WERI-Rb-1 (cell line): ENCODE measurements around the gene PTPRD.

ENCODE experiments used
- DNase-seq: peaks from one replicate; pipeline ENCODE4 v3.0.0-alpha.2; 2020
- H3K27ac ChIP-seq: fragments of 250-450 bp; sonication (Bioruptor Pico); 2 replicates; pipeline ENCODE4 v1.5.1; 2020; ENCODE audit warnings: mild to moderate bottlenecking, moderate library complexity
- H3K27me3 ChIP-seq: fragments of 250-450 bp; sonication (Bioruptor Pico); 2 replicates; pipeline ENCODE4 v1.5.1; 2021; ENCODE audit warnings: mild to moderate bottlenecking, low read depth, moderate library complexity; ENCODE audit not compliant: insufficient read depth, severe bottlenecking
- H3K36me3 ChIP-seq: fragments of 250-450 bp; sonication (Bioruptor Pico); 2 replicates; pipeline ENCODE4 v1.5.1; 2020; ENCODE audit warnings: mild to moderate bottlenecking, moderate library complexity
- H3K4me3 ChIP-seq: 2 replicates; pipeline ENCODE4 v1.5.1; 2011; ENCODE audit warnings: low read depth, mild to moderate bottlenecking, control low read depth, low read length
- H3K9me3 ChIP-seq: fragments of 250-450 bp; sonication (Bioruptor Pico); 2 replicates; pipeline ENCODE4 v1.5.1; 2021; ENCODE audit warnings: mild to moderate bottlenecking, moderate library complexity; ENCODE audit not compliant: severe bottlenecking
- TF ChIP-seq, protein P1 (sequence below): IDR thresholded peaks from 2 replicates; pipeline ENCODE4 v1.5.1; 2011; ENCODE audit warnings: low read depth, mild to moderate bottlenecking, control low read depth, inconsistent platforms, low read length

The PTPRD gene

DNA sequence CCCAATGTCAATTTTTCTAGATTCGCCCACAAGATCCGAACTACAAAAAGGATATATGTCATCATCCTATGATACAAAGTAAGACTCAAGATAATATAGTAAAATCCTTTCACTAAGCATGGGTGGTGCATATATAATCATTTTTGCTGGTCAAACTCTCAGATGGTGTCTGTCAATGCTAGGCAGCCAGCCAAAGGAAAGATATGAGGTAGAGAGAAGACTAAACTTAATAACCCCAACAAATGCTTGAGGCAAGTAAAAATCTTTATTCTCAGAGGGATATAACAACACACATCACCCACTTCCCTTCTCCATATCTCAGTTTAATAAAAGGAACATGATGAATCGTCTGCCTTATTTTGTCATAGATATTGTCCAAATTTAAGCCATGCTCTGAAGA, 1972.0 kb downstream of the PTPRD start:
- no peak overlapping the region for H3K4me3 ChIP-seq
- H3K27me3 ChIP-seq, result no peaks in the 10 kb centered on the region
- no peak for DNase-seq
- no peaks in the 10 kb centered on the region for H3K36me3 ChIP-seq
- TF ChIP-seq, protein P1, sequence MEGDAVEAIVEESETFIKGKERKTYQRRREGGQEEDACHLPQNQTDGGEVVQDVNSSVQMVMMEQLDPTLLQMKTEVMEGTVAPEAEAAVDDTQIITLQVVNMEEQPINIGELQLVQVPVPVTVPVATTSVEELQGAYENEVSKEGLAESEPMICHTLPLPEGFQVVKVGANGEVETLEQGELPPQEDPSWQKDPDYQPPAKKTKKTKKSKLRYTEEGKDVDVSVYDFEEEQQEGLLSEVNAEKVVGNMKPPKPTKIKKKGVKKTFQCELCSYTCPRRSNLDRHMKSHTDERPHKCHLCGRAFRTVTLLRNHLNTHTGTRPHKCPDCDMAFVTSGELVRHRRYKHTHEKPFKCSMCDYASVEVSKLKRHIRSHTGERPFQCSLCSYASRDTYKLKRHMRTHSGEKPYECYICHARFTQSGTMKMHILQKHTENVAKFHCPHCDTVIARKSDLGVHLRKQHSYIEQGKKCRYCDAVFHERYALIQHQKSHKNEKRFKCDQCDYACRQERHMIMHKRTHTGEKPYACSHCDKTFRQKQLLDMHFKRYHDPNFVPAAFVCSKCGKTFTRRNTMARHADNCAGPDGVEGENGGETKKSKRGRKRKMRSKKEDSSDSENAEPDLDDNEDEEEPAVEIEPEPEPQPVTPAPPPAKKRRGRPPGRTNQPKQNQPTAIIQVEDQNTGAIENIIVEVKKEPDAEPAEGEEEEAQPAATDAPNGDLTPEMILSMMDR, result no peak
- H3K9me3 ChIP-seq, result no peaks in the 10 kb centered on the region
- no peak overlapping the region for H3K27ac ChIP-seq

GRCh38 chr9:8637626-8638025, 1975.2 kb downstream of the PTPRD start:
- H3K27ac ChIP-seq, result no peak overlapping the region

DNA sequence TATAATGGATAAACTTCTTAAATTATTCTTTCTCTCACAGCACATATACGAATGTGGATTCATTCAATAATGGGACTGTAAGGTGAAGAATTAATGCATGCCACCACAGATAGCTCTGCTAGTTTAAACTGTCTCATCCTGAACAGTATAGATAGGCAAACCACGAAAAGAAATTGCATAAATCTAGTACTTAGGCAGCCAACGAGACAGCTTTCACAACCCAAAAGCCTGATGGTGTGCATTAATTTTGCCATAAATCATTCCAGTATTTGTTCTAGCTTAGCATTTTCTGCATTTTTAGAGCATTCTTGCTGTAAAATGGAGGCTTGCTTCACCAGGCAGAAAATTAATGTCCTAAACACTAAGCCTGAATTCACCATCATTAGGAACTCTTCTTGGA, 1979.0 kb downstream of the PTPRD start:
- no peaks in the 10 kb centered on the region for H3K36me3 ChIP-seq
- TF ChIP-seq, protein P1, result no peak
- no peaks in the 10 kb centered on the region for H3K27me3 ChIP-seq
- DNase-seq, result no peak
- no peak overlapping the region for H3K4me3 ChIP-seq
- no peak overlapping the region for H3K27ac ChIP-seq
- no peaks in the 10 kb centered on the region for H3K9me3 ChIP-seq

More at GRCh38 chr9:8637626-8638025, 1975.2 kb downstream of the PTPRD start:
- DNase-seq, result no peak
- Histone ChIP-seq H3K9me3 (no peaks in the 10 kb centered on the region), H3K4me3 (no peak overlapping the region), H3K36me3 (no peaks in the 10 kb centered on the region), H3K27me3 (no peaks in the 10 kb centered on the region)
- TF ChIP-seq, protein P1, result no peak

- Histone ChIP-seq H3K36me3 (no peaks in the 10 kb centered on the region), H3K27me3 (no peaks in the 10 kb centered on the region), H3K9me3 (no peaks in the 10 kb centered on the region), H3K4me3 (no peak overlapping the region), H3K27ac (no peak overlapping the region)
- DNase-seq, result no peak
- TF ChIP-seq, protein P1, result no peak
Observed at GRCh38 chr9:8632493-8632892, 1980.3 kb downstream of the PTPRD start.

- Histone ChIP-seq H3K4me3 (no peak overlapping the region), H3K27me3 (no peaks in the 10 kb centered on the region), H3K36me3 (no peaks in the 10 kb centered on the region), H3K9me3 (no peaks in the 10 kb centered on the region), H3K27ac (no peak overlapping the region)
- TF ChIP-seq, protein P1, result no peak
- DNase-seq, result no peak
Observed at GRCh38 chr9:8628791-8629190, 1984.0 kb downstream of the PTPRD start.

DNA sequence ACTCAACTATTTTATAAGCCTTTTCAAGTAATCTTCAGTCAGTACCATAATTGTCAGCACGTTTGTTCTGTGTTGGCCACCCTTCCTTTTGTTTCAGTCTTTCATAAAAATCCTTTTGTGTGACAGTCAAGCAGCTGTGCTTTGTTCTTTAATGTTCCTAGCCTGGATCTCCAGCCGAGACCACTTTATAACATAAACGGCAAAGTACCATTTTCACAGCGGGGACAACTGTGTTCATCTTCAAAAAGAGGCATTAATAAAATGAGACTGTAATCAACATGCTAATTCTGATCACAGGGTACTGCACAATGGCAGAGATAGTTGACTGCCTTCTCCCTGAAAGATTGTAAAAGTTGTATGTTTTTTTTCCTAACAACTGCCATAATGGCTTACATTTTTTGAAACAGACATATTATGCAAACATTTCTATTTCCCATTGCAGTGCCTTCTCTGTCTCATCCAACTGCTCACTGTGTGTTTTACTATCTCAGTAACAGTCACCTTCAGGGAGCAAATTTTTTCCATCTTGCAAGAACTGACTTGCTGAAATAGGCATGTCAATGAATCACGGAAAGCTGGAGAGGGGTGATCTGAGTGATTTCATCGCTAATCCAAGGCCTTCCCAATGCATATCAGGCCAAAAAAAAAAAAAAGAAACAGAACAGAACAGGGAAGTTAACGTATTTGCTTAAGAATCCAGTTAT, 1984.7 kb downstream of the PTPRD start:
- DNase-seq, result no peak
- H3K27ac ChIP-seq, result no peak overlapping the region
- H3K9me3 ChIP-seq, result no peaks in the 10 kb centered on the region
- no peak overlapping the region for H3K4me3 ChIP-seq
- no peaks in the 10 kb centered on the region for H3K36me3 ChIP-seq
- no peaks in the 10 kb centered on the region for H3K27me3 ChIP-seq
- TF ChIP-seq, protein P1, result no peak
